Gastroesophageal sphincter (tissue), 3 donors: ENCODE results near the gene SDE2.

ENCODE experiments used
- EP300 ChIP-seq: sonication (generic); formaldehyde crosslinking; IDR thresholded peaks from one replicate; pipeline ENCODE4 v1.6.1; 2017; ENCODE audit warnings: antibody characterized with exemption, mild to moderate bottlenecking
- POLR2A ChIP-seq, 2 donors: fragments of 450-650 bp; IDR thresholded peaks; one replicate each; pipeline ENCODE4 v1.6.1; 2017; ENCODE audit warnings: antibody characterized with exemption in 2 of 2, mild to moderate bottlenecking in 2 of 2, moderate library complexity in 1 of 2
- POLR2AphosphoS5 ChIP-seq: sonication (generic); formaldehyde crosslinking; IDR thresholded peaks from one replicate; pipeline ENCODE4 v1.6.1; 2017; ENCODE audit warnings: antibody characterized with exemption
- TF ChIP-seq, protein P1 (sequence below), 4 experiments: fragments of 200-600 bp in 2 of 4; fragments of 450-650 bp in 2 of 4; sonication (generic) in 1 of 4; IDR thresholded peaks; one replicate each; pipeline ENCODE4 v1.5.1; 2017 to 2019; ENCODE audit warnings: antibody characterized with exemption in 4 of 4, mild to moderate bottlenecking in 2 of 4, moderate library complexity in 2 of 4

DNA sequence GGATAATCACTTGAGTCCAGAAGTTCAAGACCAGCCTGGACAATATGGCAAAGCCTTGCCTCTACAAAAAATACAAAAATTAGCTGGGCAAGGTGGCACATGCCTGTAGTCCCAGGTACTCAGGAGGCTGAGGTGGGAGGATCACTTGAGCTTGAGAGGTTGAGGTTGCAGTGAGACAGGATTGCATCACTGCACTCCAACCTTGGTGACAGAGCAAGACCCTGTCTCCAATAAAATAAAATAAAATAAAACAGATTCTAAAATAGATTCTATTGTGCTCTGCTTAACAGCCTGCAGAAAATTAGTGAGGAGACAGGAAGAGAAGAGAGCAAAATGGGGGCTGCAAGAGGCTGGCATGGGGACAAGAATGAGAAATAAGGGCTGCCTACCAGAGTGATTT is 7.5 kb upstream of the SDE2 start:
- TF ChIP-seq, protein P1, sequence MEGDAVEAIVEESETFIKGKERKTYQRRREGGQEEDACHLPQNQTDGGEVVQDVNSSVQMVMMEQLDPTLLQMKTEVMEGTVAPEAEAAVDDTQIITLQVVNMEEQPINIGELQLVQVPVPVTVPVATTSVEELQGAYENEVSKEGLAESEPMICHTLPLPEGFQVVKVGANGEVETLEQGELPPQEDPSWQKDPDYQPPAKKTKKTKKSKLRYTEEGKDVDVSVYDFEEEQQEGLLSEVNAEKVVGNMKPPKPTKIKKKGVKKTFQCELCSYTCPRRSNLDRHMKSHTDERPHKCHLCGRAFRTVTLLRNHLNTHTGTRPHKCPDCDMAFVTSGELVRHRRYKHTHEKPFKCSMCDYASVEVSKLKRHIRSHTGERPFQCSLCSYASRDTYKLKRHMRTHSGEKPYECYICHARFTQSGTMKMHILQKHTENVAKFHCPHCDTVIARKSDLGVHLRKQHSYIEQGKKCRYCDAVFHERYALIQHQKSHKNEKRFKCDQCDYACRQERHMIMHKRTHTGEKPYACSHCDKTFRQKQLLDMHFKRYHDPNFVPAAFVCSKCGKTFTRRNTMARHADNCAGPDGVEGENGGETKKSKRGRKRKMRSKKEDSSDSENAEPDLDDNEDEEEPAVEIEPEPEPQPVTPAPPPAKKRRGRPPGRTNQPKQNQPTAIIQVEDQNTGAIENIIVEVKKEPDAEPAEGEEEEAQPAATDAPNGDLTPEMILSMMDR (IDR thresholded peaks at IDR 0.05): no peak
- TF ChIP-seq POLR2A (IDR thresholded peaks at IDR 0.05): no peak
- no peak for TF ChIP-seq POLR2AphosphoS5
- TF ChIP-seq EP300: no peak
